HepG2 (cell line): ENCODE measurements around the gene AHCYL1. TPM values are rescaled to one million over a fixed set of nuclear protein-coding genes. Genes with fewer than 3 reads are reported as not detected.

ENCODE experiments used
- BRD4 ChIP-seq: sonication (generic); formaldehyde crosslinking; IDR thresholded peaks from 2 replicates; pipeline ENCODE4 v1.4.0; 2020; ENCODE audit warnings: missing genetic modification reagents
- CHCHD3 ChIP-seq: sonication (generic); formaldehyde crosslinking; IDR thresholded peaks from 2 replicates; pipeline ENCODE4 v1.8.0; 2022; ENCODE audit warnings: mild to moderate bottlenecking, missing genetic modification reagents, moderate library complexity
- CHD4 ChIP-seq: fragments of 200-600 bp; sonication (generic); IDR thresholded peaks from 2 replicates; pipeline ENCODE4 v1.7.0; 2017; ENCODE audit warnings: mild to moderate bottlenecking, low read length, borderline replicate concordance
- FOXO1 ChIP-seq: sonication (generic); formaldehyde crosslinking; IDR thresholded peaks from 2 replicates; pipeline ENCODE4 v1.4.0; 2020; ENCODE audit warnings: missing genetic modification reagents
- HDAC1 ChIP-seq: sonication (generic); formaldehyde crosslinking; IDR thresholded peaks from 2 replicates; pipeline ENCODE4 v1.5.1; 2020; ENCODE audit warnings: mild to moderate bottlenecking, missing genetic modification reagents
- HNF1B ChIP-seq: sonication (generic); formaldehyde crosslinking; IDR thresholded peaks from 2 replicates; pipeline ENCODE4 v1.5.1; 2020; ENCODE audit warnings: mild to moderate bottlenecking, moderate library complexity, missing genetic modification reagents
- KLF16 ChIP-seq, 2 experiments: sonication (generic) in 1 of 2; formaldehyde crosslinking in 1 of 2; IDR thresholded peaks; 2 replicates each; pipeline versions ENCODE4 v1.6.1 to v1.8.0; 2016 to 2023; ENCODE audit warnings: missing genetic modification reagents in 2 of 2, missing compliant biosample characterization in 1 of 2
- MTERF4 ChIP-seq: sonication (generic); formaldehyde crosslinking; IDR thresholded peaks from 2 replicates; pipeline ENCODE4 v1.8.0; 2023; ENCODE audit warnings: mild to moderate bottlenecking, missing genetic modification reagents
- STAG1 ChIP-seq: sonication (generic); formaldehyde crosslinking; IDR thresholded peaks from 2 replicates; pipeline ENCODE4 v1.4.0; 2020; ENCODE audit warnings: missing genetic modification reagents
- SYNCRIP ChIP-seq: fragments of 200-400 bp; formaldehyde crosslinking; IDR thresholded peaks from 2 replicates; pipeline ENCODE4 v1.6.1; 2018; ENCODE audit warnings: mild to moderate bottlenecking, low read depth, low read length; ENCODE audit not compliant: insufficient read depth
- TRIM24 ChIP-seq: sonication (generic); formaldehyde crosslinking; IDR thresholded peaks from 2 replicates; pipeline ENCODE4 v1.8.0; 2022; ENCODE audit warnings: mild to moderate bottlenecking, missing genetic modification reagents
- ZFX ChIP-seq: sonication (generic); formaldehyde crosslinking; IDR thresholded peaks from 2 replicates; pipeline ENCODE4 v1.4.0; 2020; ENCODE audit warnings: mild to moderate bottlenecking, low read depth, missing genetic modification reagents, moderate library complexity
- ZMYM3 ChIP-seq: sonication (generic); formaldehyde crosslinking; IDR thresholded peaks from 2 replicates; pipeline ENCODE4 v1.5.1; 2020; ENCODE audit warnings: mild to moderate bottlenecking, missing genetic modification reagents
- ZNF138 ChIP-seq: sonication (generic); formaldehyde crosslinking; IDR thresholded peaks from 2 replicates; pipeline ENCODE4 v1.5.0; 2020; ENCODE audit warnings: mild to moderate bottlenecking, low read depth, missing genetic modification reagents
- ZNF546 ChIP-seq: sonication (generic); formaldehyde crosslinking; conservative IDR thresholded peaks from 2 replicates; pipeline ENCODE4 v1.8.1; 2023; ENCODE audit warnings: mild to moderate bottlenecking, missing genetic modification reagents
- ZNF552 ChIP-seq: sonication (generic); formaldehyde crosslinking; IDR thresholded peaks from 2 replicates; pipeline ENCODE4 v1.9.0; 2022; ENCODE audit warnings: missing genetic modification reagents, mild to moderate bottlenecking, borderline replicate concordance
- ZNF687 ChIP-seq: sonication (generic); formaldehyde crosslinking; IDR thresholded peaks from 2 replicates; pipeline ENCODE4 v1.5.1; 2020; ENCODE audit warnings: mild to moderate bottlenecking, missing genetic modification reagents, moderate library complexity
- ZNF761 ChIP-seq: sonication (generic); formaldehyde crosslinking; conservative IDR thresholded peaks from 2 replicates; pipeline ENCODE4 v1.4.0; 2020; ENCODE audit warnings: mild to moderate bottlenecking, missing genetic modification reagents
- ZNF839 ChIP-seq: sonication (generic); formaldehyde crosslinking; IDR thresholded peaks from 2 replicates; pipeline ENCODE4 v1.4.0; 2020; ENCODE audit warnings: missing genetic modification reagents, mild to moderate bottlenecking, borderline replicate concordance
- ZSCAN21 ChIP-seq: sonication (generic); formaldehyde crosslinking; IDR thresholded peaks from 2 replicates; pipeline ENCODE4 v1.8.0; 2022; ENCODE audit warnings: mild to moderate bottlenecking, missing genetic modification reagents, moderate library complexity, borderline replicate concordance
- polyA plus RNA-seq, 8 experiments: library from polyadenylated mRNA; depleted of rRNA in 3 of 8; stranded (reverse) in 7 of 8; unstranded in 1 of 8; fragments of >200 nt; fragmentation: Illumina TruSeq in 4 of 8; extraction: Trizol in 4 of 8; gene quantifications; 2 replicates each; pipeline versions ENCODE4 v1.2.1 to v1.2.3, GENCODE V29; 2011 to 2016; ENCODE audit warnings: low read depth in 4 of 8, missing spikeins in 1 of 8, mixed read lengths in 1 of 8; ENCODE audit not compliant: insufficient read depth in 1 of 8
- total RNA-seq, 5 experiments: library from RNA; depleted of rRNA; stranded (reverse); fragments of >200 nt; fragmentation: Illumina TruSeq; extraction: Trizol; gene quantifications; 2 replicates each; pipeline ENCODE4 v1.2.3, GENCODE V29; 2016; ENCODE audit warnings: low read depth in 1 of 5
- TF ChIP-seq, protein P1 (sequence below): sonication (generic); formaldehyde crosslinking; IDR thresholded peaks from 2 replicates; pipeline ENCODE4 v1.4.0; 2020; ENCODE audit warnings: missing genetic modification reagents, low read depth, mild to moderate bottlenecking, borderline replicate concordance

Gene AHCYL1
- total and polyA plus RNA-seq, 2 of the 13 experiments (the other 11 are each of a cell fraction or from before 2014, with no cell fraction given): 40.9 to 76.3 TPM

DNA sequence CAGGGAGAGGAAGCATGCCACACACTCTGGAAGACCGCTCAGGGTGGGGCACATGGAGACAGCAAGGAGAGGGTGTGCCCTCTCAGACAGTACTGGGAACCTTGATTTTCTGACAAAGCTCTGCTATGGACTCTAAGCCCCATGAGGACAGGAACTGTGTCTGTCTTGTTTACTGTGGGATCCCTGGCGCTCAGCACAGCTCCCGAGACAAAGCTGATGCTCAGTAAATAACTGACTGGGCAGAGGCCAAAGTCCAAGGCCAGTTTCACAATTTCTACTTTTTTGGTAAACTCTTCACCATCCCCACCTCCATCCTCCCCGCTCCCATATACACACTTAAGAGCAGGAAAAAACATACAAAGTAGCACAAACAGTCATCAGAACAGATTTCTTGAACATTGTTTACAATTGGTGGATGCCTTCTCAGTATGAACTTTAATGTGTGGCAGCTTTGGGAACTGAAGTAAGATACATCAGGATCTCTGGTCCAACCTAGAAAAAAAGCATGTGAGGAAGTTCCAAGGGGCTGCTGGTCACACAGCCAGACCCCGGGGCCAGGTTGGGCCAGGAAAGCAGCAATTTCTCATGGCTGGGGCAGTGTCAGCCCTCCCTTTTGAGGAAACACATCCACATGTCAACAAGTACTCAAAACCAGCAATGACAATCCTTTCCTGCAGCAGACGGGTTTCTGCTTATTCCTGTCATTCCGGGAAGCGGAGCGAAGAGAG lies 5.6 kb upstream of the AHCYL1 start (continued):
- TF ChIP-seq HNF1B (CRISPR knock-in tag) (no peak), STAG1 (CRISPR knock-in tag) (no peak), ZNF138 (no peak), TRIM24 (peak; percentile 93), BRD4 (CRISPR knock-in tag) (no peak), ZMYM3 (CRISPR knock-in tag) (peak; percentile 53; the same call in 1 of the 2 replicates), ZNF552 (CRISPR knock-in tag) (no peak), HDAC1 (peak; percentile 24; the same call in 1 of the 2 replicates), SYNCRIP (no peak), KLF16 (CRISPR knock-in tag; IDR thresholded peaks at IDR 0.05) (no peak), ZNF839 (CRISPR knock-in tag) (no peak), CHD4 (peak; percentile 18; the same call in 1 of the 2 replicates), ZNF687 (CRISPR knock-in tag) (no peak), ZNF761 (CRISPR knock-in tag) (no peak), ZFX (no peak), ZSCAN21 (CRISPR knock-in tag) (0 out of 2 replicates have a peak, but pooled peaks have one; percentile 33), ZNF546 (CRISPR knock-in tag) (no peak), CHCHD3 (no peak), MTERF4 (CRISPR knock-in tag) (no peak), FOXO1 (CRISPR knock-in tag) (peak; percentile 67; the same call in 1 of the 2 replicates)
- TF ChIP-seq, protein P1, sequence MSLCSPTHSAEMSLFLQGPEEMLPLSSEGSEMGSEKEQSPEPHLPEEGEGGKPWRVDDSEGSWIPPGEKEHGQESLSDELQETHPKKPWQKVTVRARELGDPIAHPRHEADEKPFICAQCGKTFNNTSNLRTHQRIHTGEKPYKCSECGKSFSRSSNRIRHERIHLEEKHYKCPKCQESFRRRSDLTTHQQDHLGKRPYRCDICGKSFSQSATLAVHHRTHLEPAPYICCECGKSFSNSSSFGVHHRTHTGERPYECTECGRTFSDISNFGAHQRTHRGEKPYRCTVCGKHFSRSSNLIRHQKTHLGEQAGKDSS (CRISPR knock-in tag): 0 out of 2 replicates have a peak, but pooled peaks have one; percentile 53
